ENCODE data around the gene MARK3.
"Not testable (repeated sequence)": the region's sequence is repeated elsewhere in the genome, so short reads cannot be mapped to it uniquely, and the experiment has no call there.

The MARK3 gene

DNA sequence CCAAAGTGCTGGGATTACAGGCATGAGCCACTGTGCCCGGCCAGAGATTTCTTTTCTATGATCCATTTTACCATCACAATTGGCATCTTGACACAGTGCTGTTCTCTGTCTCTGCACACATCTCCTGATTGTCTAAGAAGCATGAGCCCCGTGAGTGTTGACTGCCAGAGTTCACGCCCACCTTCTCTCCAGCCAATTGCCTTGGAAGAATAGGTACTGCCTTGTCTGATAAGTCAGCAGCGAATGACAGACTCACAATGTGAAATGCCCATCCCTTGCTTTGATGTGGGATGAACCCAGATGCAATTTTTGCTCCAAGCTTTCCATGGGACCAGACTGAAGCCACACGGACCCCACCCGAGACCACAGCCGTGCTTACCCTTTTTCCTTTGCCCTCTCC lies 31.9 kb upstream of the MARK3 start:
- TF ChIP-seq ZFX (IDR thresholded peaks at IDR 0.05; ENCODE audit: borderline replicate concordance), result no peak
- TF ChIP-seq, protein P1, sequence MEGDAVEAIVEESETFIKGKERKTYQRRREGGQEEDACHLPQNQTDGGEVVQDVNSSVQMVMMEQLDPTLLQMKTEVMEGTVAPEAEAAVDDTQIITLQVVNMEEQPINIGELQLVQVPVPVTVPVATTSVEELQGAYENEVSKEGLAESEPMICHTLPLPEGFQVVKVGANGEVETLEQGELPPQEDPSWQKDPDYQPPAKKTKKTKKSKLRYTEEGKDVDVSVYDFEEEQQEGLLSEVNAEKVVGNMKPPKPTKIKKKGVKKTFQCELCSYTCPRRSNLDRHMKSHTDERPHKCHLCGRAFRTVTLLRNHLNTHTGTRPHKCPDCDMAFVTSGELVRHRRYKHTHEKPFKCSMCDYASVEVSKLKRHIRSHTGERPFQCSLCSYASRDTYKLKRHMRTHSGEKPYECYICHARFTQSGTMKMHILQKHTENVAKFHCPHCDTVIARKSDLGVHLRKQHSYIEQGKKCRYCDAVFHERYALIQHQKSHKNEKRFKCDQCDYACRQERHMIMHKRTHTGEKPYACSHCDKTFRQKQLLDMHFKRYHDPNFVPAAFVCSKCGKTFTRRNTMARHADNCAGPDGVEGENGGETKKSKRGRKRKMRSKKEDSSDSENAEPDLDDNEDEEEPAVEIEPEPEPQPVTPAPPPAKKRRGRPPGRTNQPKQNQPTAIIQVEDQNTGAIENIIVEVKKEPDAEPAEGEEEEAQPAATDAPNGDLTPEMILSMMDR (IDR thresholded peaks at IDR 0.05), result no peak
- no peak overlapping the region for H3K27ac ChIP-seq

DNA sequence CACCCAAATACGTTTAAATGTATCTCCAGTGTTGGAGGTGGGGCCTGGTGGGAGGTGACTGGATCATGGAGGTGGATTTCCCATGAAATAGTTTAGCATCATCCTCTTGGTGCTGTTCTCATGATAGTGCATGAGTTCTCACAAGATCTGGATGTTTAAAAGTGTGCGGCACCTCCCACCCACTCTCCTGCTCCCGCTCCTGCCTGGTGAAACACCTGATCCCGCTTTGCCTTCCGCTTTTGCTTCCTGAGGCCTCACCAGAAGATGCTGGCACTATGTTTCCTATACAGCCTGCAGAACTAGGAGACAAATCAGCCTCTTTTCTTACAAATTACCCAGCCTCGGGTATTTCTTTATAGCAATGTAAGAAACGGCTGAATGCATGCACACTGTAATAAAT lies 31.1 kb upstream of the MARK3 start:
- H3K27ac ChIP-seq, result no peak overlapping the region
- no peak for TF ChIP-seq ZFX (IDR thresholded peaks at IDR 0.05; ENCODE audit: borderline replicate concordance)
- TF ChIP-seq, protein P1 (IDR thresholded peaks at IDR 0.05), result no peak

DNA sequence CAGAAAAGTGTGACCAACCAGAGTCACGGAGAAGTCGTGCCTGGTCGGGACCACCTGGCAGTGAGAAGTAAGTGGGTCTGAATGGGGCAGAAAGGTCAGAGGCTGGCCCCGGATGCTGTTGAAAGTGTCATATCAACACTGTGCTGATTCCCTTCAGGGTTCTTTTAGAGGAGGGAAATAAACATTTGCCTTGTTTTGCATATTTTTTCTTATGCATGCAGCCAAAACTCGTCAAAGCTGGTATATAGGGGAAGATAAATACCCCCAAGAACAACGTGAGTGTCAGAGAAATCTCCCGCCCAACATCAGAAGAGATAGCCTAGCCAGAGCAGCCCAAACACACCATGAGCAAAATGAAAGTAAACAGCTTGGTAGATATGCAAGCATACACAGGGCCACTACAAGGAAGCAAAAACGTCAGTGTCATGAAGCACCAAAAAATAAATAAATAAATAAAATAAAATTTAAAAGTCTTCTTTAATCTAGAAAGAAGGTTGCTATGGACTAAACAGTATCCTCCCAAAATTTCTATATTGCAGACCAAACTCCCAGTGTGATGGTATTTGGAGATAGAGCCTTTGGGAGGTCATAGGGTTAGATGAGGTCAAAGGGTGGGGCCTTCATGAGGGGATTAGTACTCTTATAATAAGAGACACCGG lies 29.1 kb upstream of the MARK3 start:
- TF ChIP-seq, protein P1 (IDR thresholded peaks at IDR 0.05), result no peak
- no peak for TF ChIP-seq ZFX (IDR thresholded peaks at IDR 0.05; ENCODE audit: borderline replicate concordance)
- H3K27ac ChIP-seq, result no peak overlapping the region

DNA sequence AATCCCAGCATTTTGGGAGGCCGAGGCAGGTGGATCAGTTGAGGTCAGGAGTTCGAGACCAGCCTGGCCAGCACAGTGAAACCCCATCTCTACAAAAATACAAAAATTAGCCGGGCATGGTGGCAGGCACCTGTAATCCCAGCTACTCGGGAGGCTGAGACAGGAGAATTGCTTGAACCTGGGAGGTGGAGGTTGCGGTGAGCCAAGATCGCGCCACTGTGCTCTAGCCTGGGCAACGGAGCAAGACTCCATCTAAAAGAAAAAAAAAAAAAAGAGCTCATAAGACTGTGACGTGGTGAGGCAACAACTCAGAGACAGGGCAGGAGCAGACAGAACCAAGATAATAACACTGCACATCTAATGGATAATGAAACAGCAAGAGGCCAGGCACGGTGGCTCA lies 27.7 kb upstream of the MARK3 start:
- not testable (repeated sequence) for H3K27ac ChIP-seq

DNA sequence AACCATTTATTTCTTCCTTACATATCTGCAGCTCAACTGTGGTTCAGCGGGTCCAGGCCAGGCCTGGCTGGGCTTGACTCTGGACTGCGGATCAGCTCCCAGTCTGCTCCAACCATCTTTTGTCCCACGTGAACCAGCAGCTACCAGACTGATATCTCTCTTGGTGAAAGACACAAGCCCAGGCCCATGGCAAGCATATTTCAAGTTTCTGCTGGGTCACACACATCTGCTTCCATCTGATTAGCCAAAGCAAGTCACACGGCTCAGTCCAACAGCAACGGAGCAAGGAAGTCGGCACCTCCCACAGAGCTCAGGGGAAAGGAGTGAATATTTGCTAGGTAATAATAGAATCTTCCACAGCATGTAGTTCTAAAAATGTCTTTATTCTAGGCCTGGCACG lies 24.7 kb upstream of the MARK3 start:
- no peak for TF ChIP-seq ZFX (IDR thresholded peaks at IDR 0.05; ENCODE audit: borderline replicate concordance)
- TF ChIP-seq, protein P1 (IDR thresholded peaks at IDR 0.05), result no peak
- no peak overlapping the region for H3K27ac ChIP-seq

DNA sequence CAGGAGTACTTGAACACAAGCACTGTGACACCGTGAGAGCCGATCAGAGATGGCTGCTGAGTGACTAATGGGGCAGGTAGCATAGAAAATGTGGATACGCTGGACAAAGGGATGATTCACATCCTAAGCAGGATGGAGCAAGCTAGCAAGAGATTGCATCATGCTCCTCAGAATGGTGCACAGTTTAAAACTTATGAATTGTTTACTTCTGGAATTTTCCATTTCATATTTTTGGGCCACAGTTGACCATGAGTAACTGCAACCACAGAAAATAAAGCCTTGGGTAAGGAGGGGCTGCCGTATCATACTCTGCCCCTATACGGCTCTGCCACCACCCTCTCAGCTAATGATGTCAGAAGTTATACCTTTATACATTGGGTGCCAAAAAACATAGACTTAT lies 23.3 kb upstream of the MARK3 start:
- TF ChIP-seq ZFX (IDR thresholded peaks at IDR 0.05; ENCODE audit: borderline replicate concordance), result no peak
- TF ChIP-seq, protein P1 (IDR thresholded peaks at IDR 0.05), result no peak
- H3K27ac ChIP-seq, result no peak overlapping the region

DNA sequence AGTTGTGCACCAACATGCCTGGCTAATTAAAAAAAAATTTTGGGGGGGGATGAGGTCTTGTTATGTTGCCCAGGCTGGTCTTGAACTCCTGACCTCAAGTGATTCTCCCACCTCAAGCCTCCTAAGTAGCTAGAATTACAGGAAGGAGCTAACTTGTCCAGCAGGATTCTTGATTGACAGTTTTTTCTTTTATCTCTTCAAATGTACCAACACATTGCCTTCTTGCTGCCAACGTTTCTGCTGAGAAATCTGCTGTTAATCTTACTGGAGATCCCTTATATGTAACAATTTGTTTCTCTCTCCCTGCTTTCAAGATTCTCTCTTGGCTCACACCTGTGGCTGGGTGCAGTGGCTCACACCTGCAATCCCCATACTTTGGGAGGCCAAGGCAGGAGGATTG lies 22.4 kb upstream of the MARK3 start:
- TF ChIP-seq ZFX (IDR thresholded peaks at IDR 0.05; ENCODE audit: borderline replicate concordance), result no peak
- TF ChIP-seq, protein P1 (IDR thresholded peaks at IDR 0.05), result no peak
- H3K27ac ChIP-seq, result no peak overlapping the region

DNA sequence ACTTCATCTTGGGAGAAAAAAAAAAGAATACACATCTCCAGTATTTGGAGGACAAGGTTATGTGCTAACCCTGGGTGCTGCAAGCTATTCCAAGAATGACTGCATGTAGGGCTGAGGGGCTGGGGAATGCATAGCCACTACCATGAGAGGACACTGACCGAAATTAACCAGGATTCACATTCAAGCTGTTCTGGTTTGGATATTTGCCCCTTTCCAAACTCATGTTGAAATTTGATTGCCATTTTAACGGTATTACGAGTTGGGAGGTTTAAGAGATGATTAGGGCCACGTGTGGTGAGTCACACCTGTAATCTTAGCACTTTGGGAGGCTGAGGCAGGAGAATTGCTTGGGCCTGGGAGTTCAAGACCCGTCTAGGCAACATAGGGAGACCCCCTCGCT lies 18.5 kb upstream of the MARK3 start:
- no peak for TF ChIP-seq ZFX (IDR thresholded peaks at IDR 0.05; ENCODE audit: borderline replicate concordance)
- TF ChIP-seq, protein P1 (IDR thresholded peaks at IDR 0.05), result no peak
- H3K27ac ChIP-seq, result no peak overlapping the region

All from 22Rv1 (cell line).